Cardiac muscle cell (in vitro differentiated cells and primary cell): ENCODE measurements around the gene FIGN. TPM values are rescaled to one million over a fixed set of nuclear protein-coding genes. Genes with fewer than 3 reads are reported as not detected.
A peak's percentile ranks its signal among the peaks of the same experiment; 100 is the strongest.

Experiments used
- DNase-seq, 2 donors: peaks; one replicate each; pipeline versions ENCODE4 v3.0.0 to v3.0.0-alpha.2; 2010 to 2017; ENCODE audit warnings: low read depth in 1 of 2, low spot score in 1 of 2
- H3K27ac ChIP-seq: fragments of 200-600 bp; sonication (generic); 2 replicates; pipeline ENCODE4 v1.5.1; 2016
- H3K27me3 ChIP-seq: fragments of 200-600 bp; sonication (generic); 2 replicates; pipeline ENCODE4 v1.6.0; 2016; ENCODE audit warnings: control low read depth
- H3K36me3 ChIP-seq: fragments of 200-600 bp; sonication (generic); 2 replicates; pipeline ENCODE4 v1.5.1; 2016; ENCODE audit warnings: control low read depth
- H3K4me1 ChIP-seq: fragments of 200-600 bp; sonication (generic); 2 replicates; pipeline ENCODE4 v1.8.1; 2017; ENCODE audit warnings: low read depth, mild to moderate bottlenecking, mixed run types
- H3K4me3 ChIP-seq: fragments of 200-600 bp; sonication (generic); 2 replicates; pipeline ENCODE4 v1.5.1; 2016; ENCODE audit warnings: mild to moderate bottlenecking
- H3K9me3 ChIP-seq: fragments of 200-600 bp; sonication (generic); 2 replicates; pipeline ENCODE4 v1.5.1; 2017; ENCODE audit warnings: low read depth, mild to moderate bottlenecking, control low read depth
- CTCF ChIP-seq: IDR thresholded peaks from 2 replicates; pipeline ENCODE4 v1.5.1; 2012; ENCODE audit warnings: low read depth, mild to moderate bottlenecking, low read length
- polyA plus RNA-seq: library from polyadenylated mRNA; unstranded; fragments of >200 nt; fragmentation: Nextera tagmentation; extraction: Ambion mirVana; gene quantifications from 2 replicates; pipeline ENCODE4 v1.2.1, GENCODE V29; 2016
- total RNA-seq: library from RNA; depleted of rRNA; stranded (reverse); fragments of >200 nt; gene quantifications from 2 replicates; pipeline ENCODE4 v1.2.3, GENCODE V29; 2016

FIGN gene
- total and polyA plus RNA-seq, 2 experiments from 2014 or later = 12.6 to 51.0 TPM

DNA sequence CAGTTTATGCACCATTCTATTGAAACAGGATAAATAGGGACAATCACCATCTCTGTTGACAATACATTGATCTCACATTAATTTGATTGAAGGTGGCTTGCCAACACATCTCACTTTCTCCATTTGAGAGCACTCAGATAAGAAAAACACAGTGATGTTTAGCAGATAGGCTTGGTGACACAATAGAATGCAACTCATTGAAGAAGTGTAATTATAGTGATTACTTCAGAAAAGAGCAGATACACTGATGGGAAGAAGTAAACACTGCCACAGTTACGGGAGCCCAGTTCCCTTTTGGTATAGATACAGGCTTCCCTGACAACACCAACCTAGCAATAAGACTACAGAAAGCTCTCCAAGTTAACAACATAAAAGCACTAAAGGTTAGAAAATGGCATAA lies 89.1 kb downstream of the FIGN start:
- Histone ChIP-seq H3K27ac (peak overlapping the region; percentile 84), H3K36me3 (no peaks in the 10 kb centered on the region), H3K9me3 (no peaks in the 10 kb centered on the region), H3K4me3 (no peak overlapping the region), H3K27me3 (no peaks in the 10 kb centered on the region), H3K4me1 (peaks cover 50% of the 10 kb centered on the region)
- TF ChIP-seq CTCF = no peak
- no peak for DNase-seq

DNA sequence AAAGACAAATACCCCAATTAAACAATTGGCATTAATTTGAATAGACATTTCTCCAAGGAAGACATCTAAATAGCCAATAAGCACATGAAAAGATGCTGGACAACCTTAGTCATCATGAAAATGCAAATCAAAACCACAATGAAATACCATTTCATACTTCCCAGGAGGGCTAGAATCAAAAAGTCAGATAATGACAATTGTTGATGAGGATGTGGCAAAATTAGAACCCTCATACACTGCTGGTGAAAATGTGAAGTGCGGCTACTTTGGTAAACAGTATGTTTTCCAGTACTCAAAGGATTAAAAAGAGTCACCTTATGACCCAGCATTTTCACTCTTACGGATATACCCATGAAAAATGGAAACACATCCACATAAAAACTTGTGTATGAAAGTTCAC lies 91.6 kb downstream of the FIGN start:
- Histone ChIP-seq H3K27ac (no peak overlapping the region), H3K36me3 (no peaks in the 10 kb centered on the region), H3K9me3 (no peaks in the 10 kb centered on the region), H3K4me1 (peaks cover 67% of the 10 kb centered on the region), H3K4me3 (no peak overlapping the region), H3K27me3 (no peaks in the 10 kb centered on the region)
- no peak for TF ChIP-seq CTCF
- DNase-seq = no peak

- Histone ChIP-seq H3K9me3 (no peaks in the 10 kb centered on the region), H3K4me3 (no peak overlapping the region), H3K27me3 (no peaks in the 10 kb centered on the region), H3K4me1 (peaks cover 57% of the 10 kb centered on the region), H3K27ac (peak overlapping the region; percentile 83), H3K36me3 (no peaks in the 10 kb centered on the region)
- no peak for DNase-seq
- no peak for TF ChIP-seq CTCF
These were observed 93.8 kb downstream of the FIGN start for GRCh38 chr2:163641986-163642385.

GRCh38 chr2:163640542-163641193 lies 95.1 kb downstream of the FIGN start:
- no peak for TF ChIP-seq CTCF
- no peaks in the 10 kb centered on the region for H3K27me3 ChIP-seq
- H3K4me1 ChIP-seq = peaks cover 44% of the 10 kb centered on the region
- no peaks in the 10 kb centered on the region for H3K36me3 ChIP-seq
- no peaks in the 10 kb centered on the region for H3K9me3 ChIP-seq
- H3K27ac ChIP-seq = peak overlapping the region; percentile 83
- no peak overlapping the region for H3K4me3 ChIP-seq
- DNase-seq = no peak

GRCh38 chr2:163637871-163638270 lies 97.9 kb downstream of the FIGN start:
- Histone ChIP-seq H3K36me3 (no peaks in the 10 kb centered on the region), H3K27ac (peak overlapping the region; percentile 62), H3K9me3 (no peaks in the 10 kb centered on the region), H3K27me3 (no peaks in the 10 kb centered on the region), H3K4me1 (peaks cover 41% of the 10 kb centered on the region), H3K4me3 (no peak overlapping the region)
- no peak for TF ChIP-seq CTCF
- no peak for DNase-seq
